HL-60/S4 treated with phorbol 12-myristate 13-acetate at 8.2 ng/mL for 4 days and 3 days (cell line): ENCODE results near the gene CBX8.

Experiments
- in situ Hi-C: fragments of 300-500 bp; cut with MboI; formaldehyde crosslinking; loops from 2 replicates; pipeline ENCODE4 v1.15.0; 2022; ENCODE audit warnings: low sequenced_read_pairs

Gene CBX8

DNA sequence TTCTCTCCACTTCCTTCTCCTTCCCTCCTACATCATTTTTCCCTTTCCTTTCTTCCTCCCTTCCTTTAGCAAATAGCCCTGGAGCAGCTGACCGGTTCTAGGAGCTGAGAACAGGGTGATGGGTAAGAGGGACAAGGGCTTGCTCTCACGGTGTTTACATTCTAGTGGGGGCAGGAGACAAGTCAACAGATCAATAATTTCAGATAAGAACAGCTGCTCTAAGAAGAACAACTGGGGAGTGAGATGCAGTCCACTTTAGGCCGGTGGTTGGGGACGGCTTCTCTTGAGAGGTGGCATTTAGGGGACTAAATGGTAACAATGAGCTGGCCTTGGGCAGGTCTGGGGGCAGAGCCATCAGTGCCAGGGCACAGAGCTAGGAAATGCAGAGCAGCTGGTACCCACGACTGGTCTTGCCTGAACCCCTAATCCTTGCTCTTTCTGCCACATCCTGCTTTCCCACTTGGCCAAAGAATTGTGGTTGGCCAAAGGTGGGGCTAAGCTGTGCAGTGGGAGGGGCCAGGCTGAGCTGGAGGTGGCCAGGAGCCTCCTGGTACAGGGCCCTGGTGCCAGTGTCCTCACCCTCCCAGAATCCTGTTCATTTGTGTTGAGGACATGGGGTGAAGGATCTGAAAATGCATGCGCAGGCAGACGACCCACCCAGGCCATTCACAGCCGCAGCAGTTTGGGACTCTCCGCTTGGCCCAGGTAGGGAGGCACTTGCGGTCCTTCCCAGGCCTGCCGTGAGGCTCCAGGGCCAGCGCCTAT, 24.6 kb upstream of the CBX8 start:
- in situ Hi-C loops: no loop called here

DNA sequence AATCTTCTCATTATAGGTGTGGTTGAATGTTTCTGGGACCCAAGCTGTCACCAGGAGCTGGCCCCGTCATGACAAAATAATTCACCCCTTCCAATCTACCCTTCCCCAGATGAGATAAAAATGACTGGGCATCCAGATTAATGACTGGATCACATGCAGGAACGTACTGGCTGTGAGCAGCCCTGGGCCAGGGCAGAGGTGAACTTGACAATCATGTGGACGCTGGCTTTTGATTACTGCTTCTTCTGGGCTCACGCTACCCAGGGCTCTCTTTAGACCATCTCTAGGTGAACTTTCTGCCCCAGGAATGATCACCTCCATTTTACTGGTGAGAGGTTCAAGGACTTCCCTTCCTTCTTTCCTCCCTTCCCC, 24.1 kb upstream of the CBX8 start:
- in situ Hi-C loops: no loop called here

DNA sequence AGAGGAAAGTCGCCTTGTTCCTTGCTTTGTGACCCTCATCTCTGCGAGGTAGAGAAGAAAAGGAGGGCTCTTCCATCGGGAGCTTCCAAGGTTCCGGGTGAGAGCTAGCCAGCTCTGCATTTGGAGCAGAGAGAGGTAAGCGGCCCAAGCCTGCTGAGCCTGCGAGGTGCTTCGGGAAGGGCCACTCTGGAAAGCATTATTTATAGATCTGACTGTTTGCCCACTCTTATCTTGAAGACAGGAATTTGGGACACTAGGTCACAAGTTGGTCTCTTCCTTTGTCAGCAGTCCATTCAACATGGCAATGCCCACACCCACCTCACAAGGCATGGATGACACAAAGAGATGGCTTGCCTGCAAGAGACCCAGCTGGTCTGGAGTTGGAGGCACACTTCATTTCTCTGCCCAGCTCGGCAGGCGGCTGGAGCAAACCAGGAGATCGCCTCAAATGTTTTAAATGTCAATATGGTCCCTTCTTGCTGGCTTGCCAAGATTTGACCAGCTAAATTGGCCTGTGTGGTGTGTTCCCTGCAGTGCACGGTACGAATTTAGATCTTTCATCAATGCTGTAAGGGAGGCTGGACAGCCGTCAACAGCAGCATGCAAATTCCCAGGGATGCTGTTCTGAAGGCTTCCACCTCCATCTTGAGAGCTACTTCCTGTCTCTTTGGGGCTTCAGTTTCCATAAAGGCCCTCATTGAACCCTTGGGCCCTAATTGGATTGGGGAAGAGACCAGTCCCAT, 22.8 kb upstream of the CBX8 start:
- in situ Hi-C loops: no loop called here

DNA sequence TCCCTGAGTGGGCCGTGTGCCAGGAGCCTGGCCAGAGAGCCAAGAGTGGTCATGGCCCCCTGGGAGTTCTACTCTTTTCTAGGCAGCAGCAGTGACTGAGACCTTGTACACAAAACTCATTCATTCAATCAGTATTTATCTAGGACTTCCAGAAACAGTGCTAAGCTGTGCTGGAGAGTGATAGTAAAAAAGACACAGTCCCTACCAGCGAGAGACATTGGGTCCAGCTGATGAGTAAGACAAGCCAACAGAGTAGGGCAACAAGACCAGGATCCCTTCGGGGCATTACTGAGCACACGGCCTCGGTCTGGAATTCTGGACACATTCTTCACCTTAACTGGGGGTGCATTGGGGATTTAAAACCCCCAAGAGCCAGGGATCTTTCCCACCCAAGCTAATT, 22.2 kb upstream of the CBX8 start:
- in situ Hi-C loops: no loop called here

DNA sequence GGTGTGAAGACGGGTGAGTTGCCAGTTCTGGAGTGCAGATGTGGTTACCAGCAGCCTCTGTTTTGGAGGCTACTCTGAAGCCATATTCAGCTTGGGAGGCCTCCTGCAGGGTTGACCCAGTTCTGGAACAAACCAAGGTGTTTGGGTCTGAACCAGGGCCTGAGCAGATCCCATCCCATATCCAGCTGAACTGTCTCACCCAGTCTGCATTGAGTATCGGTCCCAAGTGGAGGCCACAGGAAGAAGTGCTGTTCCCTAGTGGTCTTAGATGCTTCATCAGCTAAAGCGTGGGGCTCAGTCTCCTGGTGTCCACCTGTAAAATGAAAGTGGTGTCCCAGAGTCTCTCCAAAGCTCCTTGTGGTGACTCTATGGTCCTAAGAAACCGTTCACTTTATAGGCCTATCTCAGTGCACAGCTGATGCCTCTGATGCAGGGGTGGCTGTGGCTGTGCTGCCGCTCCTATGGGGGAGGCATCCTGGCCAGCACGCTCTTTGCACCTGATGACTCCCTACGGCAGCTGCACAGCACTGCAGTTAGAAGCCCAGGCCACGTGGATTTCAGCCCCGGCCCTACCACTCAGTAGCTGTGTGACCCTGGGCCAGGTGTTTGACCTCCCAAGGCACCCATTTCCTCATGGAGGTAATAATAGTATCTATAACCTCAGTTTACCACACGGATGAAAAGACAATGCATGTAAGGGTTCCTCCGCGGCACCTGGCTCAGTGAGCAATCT, 21.3 kb upstream of the CBX8 start:
- in situ Hi-C loops: no loop called here

DNA sequence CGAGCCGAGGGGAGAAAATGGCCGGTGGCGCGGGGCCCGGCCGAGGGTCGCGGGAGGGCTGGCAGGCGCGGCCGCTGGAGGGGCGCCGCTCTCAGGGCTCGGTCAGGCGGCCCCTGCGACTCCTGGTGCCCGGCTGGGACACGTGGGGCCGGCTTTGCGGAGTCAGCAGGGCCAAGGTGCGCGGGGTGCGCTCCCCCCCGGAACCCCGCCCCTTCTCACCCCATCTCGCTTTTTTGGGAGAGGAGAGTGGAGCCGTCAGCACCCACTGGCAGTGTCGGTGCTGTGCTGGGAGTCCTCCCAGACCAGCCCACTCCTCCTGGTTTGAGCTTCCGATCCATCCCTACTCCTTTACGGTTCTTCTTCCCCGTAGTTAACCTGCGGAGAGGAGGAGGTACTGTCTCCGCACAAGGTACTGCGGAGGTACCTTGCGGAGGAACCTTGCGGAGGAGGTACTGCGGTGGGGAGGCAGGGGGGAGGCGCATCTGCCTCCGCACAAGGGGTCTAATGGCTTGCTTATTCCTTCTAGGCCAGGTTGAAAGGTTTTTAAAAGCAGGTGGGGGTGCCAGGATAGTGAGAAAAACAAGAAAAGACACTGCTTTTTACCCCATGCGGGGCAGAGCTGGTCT, 19.1 kb upstream of the CBX8 start:
- in situ Hi-C loops: no loop called here

DNA sequence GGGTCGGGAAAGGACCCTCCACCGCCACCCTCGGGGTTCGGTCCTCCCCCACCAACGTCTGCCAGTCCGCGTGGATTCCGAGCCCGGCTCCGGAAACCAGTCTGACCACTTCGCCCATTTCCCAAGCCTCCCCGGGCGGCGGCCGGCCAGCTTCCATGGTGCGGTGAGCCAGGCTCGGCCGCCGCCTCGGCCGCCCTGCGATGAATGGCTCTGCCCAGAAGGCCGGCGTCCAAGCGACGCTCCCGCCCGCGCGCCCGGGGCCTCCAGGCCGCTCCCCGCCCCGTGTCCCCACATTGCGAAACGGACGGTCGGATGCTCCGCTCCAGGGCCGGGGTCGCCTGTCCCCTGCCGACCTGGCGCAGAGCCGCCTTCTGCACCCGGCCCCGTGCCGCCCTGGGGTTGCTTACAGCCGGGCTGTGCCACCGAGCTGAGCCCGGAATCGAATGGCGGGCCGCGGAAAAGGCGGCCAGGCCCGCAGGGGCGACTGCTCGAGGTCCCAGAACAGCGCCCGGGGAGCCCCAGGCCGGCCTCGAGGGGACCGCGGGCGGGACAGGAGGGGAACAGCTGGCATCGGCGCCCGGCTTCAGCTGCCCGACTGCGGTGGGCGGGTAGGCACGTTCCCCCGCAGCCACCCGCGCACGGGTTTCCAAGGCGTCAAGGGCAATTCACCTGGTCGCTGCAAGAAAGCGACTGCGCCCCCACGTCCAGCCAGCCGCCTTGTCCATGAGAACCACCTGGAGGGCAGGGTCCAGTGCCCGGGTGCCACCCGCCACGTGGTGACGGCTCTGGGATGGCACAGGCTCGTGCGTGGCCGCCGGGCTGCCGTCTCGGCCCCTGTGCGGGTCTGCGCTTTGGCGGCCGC, 18.3 kb upstream of the CBX8 start:
- in situ Hi-C loops: no loop called here

- in situ Hi-C loops: no loop called here
Observed at GRCh38 chr17:79814127-79814973, 17.5 kb upstream of the CBX8 start.

DNA sequence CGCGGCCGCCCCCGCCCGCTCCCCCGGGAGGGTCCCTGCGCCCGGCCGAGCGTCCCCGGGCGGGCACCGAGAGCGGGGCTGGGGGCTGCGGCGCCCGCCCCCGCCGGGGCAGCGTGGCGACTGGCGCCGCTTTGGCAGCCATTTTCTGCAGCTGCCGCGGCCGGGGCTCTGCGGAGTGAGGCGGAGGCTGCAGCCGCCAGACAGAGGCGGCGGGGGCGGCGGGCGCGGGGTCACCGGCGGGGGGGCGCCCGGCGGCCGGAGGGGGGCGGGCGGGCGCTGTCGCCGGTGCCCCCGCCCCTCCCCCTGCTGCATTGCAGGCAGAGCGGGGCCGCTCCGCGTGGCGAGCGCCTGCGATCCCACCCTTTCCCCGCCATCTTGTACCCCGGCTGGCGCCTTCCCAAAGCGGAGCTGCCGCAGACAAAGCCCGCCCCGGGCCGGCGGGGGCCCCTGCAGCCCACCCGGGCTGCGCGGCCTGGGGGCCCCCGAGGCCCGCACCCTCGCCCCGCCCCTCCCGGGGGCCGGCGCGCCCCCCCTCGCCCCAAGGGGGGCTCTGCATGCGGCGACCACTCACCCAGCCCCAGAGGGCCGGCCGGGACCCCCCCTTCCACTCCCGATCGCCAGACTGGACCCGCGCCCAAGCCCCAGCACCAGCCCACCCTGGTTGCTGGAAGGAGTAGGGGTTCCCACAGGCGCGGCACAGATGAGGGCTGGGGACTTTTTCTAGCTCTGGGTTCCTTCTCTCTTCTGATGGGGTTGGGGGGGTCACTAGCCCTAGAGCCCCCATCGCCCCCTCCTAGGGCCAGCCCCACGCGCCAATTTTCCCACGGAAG, 16.6 kb upstream of the CBX8 start:
- in situ Hi-C loops: no loop called here

GRCh38 chr17:79812353-79813258, 15.7 kb upstream of the CBX8 start:
- in situ Hi-C loops: no loop called here

- in situ Hi-C loops: no loop called here
Observed at GRCh38 chr17:79811868-79812352, 15.0 kb upstream of the CBX8 start.

- in situ Hi-C loops: no loop called here
Observed at GRCh38 chr17:79811011-79811867, 14.4 kb upstream of the CBX8 start.

- in situ Hi-C loops: no loop called here
Observed at GRCh38 chr17:79810130-79811010, 13.5 kb upstream of the CBX8 start.

DNA sequence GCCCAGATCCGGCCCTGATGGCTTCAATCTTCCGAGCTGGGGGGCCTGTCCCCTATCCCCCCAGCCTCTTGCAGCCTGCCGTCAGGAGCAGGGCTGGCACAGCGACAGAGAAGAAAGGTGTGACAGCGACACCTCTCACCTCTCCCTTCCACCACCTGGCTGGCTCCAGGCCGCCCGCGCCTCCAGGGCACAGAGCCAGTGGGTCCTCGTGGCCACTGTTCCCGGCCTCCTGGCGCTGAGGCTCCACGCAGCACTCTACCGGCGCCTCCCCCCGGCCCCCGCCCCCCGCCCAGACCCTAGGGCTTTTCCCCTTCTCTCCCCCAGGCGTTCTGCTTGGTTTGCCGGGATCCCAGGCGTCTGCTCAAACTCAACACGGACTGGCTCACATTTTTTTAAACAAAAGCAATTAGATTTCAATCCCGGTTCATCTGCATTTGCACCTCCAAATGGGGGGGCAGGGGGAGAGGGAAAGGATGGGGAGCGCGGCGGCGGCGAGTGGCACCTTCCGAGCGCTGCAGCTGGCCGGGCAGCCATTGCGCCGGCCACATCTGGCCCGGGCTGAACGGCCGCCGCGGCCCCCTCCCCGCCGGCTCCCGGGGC, 12.8 kb upstream of the CBX8 start:
- in situ Hi-C loops: no loop called here
